GM23338 (cell line): ENCODE measurements around the gene C1orf21. TPM values are rescaled to one million over a fixed set of nuclear protein-coding genes. Genes with fewer than 3 reads are reported as not detected.

Experiments used
- ATAC-seq: fragments of 200-7000 bp; cut with Tn5 transposase; 3 replicates; pipeline ENCODE4 v1.9.1; 2020
- DNase-seq: peaks from one replicate; pipeline ENCODE4 v3.0.0-alpha.2; 2015; ENCODE audit warnings: low spot score
- H2AFZ ChIP-seq: fragments of 200-600 bp; sonication (generic); 2 replicates; pipeline ENCODE4 v1.8.0; 2016; ENCODE audit warnings: antibody characterized with exemption, mild to moderate bottlenecking, moderate library complexity
- H3F3A ChIP-seq: fragments of 200-600 bp; sonication (generic); replicated peaks from 2 replicates; pipeline ENCODE4 v1.8.0; 2017; ENCODE audit warnings: antibody characterized with exemption, mixed run types, low read depth
- H3K27ac ChIP-seq: fragments of 200-600 bp; sonication (generic); 2 replicates; pipeline ENCODE4 v1.6.1; 2016; ENCODE audit warnings: low read depth
- H3K27me3 ChIP-seq: fragments of 200-600 bp; sonication (generic); 2 replicates; pipeline ENCODE4 v1.8.0; 2016; ENCODE audit warnings: mild to moderate bottlenecking, mixed run types, moderate library complexity; ENCODE audit not compliant: insufficient read depth
- H3K36me3 ChIP-seq: fragments of 200-600 bp; sonication (generic); 2 replicates; pipeline ENCODE4 v1.8.0; 2016; ENCODE audit warnings: mild to moderate bottlenecking; ENCODE audit not compliant: insufficient read depth
- H3K4me1 ChIP-seq: fragments of 200-600 bp; sonication (generic); 2 replicates; pipeline ENCODE4 v1.8.0; 2016; ENCODE audit warnings: mild to moderate bottlenecking, moderate library complexity; ENCODE audit not compliant: insufficient read depth
- H3K4me2 ChIP-seq: fragments of 200-600 bp; sonication (generic); 2 replicates; pipeline ENCODE4 v1.7.1; 2017; ENCODE audit warnings: mixed run types
- H3K4me3 ChIP-seq: fragments of 200-600 bp; sonication (generic); 2 replicates; pipeline ENCODE4 v1.6.1; 2016; ENCODE audit warnings: mixed run types
- H3K79me2 ChIP-seq: fragments of 200-600 bp; sonication (generic); replicated peaks from 2 replicates; pipeline ENCODE4 v1.8.0; 2017; ENCODE audit warnings: mild to moderate bottlenecking; ENCODE audit not compliant: insufficient read depth
- H3K9me2 ChIP-seq: fragments of 200-600 bp; sonication (generic); 2 replicates; pipeline ENCODE4 v1.8.0; 2017; ENCODE audit not compliant: insufficient read depth
- H4K20me1 ChIP-seq: fragments of 200-600 bp; sonication (generic); replicated peaks from 2 replicates; pipeline ENCODE4 v1.8.0; 2017; ENCODE audit warnings: mild to moderate bottlenecking; ENCODE audit not compliant: insufficient read depth
- H3K27ac Mint-ChIP-seq: 2 replicates; pipeline ENCODE4 v1.8.0; 2020; ENCODE audit warnings: inconsistent platforms, mild to moderate bottlenecking, moderate library complexity, mixed read lengths
- H3K27me3 Mint-ChIP-seq: 3 replicates; pipeline ENCODE4 v1.8.0; 2022; ENCODE audit warnings: low read depth, mild to moderate bottlenecking, moderate library complexity, mixed read lengths, inconsistent platforms; ENCODE audit not compliant: insufficient read depth, poor library complexity
- H3K36me3 Mint-ChIP-seq: 3 replicates; pipeline ENCODE4 v1.8.0; 2021; ENCODE audit warnings: low read depth, mild to moderate bottlenecking, inconsistent platforms, moderate library complexity, mixed read lengths
- H3K4me1 Mint-ChIP-seq: 3 replicates; pipeline ENCODE4 v1.8.0; 2020; ENCODE audit warnings: mild to moderate bottlenecking, inconsistent platforms, mixed read lengths
- H3K4me3 Mint-ChIP-seq: 3 replicates; pipeline ENCODE4 v1.8.0; 2021; ENCODE audit warnings: moderate library complexity, mild to moderate bottlenecking, inconsistent platforms, mixed read lengths
- H3K9me3 Mint-ChIP-seq: 3 replicates; pipeline ENCODE4 v1.8.0; 2020; ENCODE audit warnings: moderate library complexity, mild to moderate bottlenecking, inconsistent platforms, mixed read lengths
- CREB1 ChIP-seq: fragments of 250-450 bp; sonication (Bioruptor Pico); IDR thresholded peaks from 2 replicates; pipeline ENCODE4 v1.5.0; 2020; ENCODE audit warnings: low read depth, mild to moderate bottlenecking, moderate library complexity
- CTCF ChIP-seq, 2 experiments: fragments of 200-600 bp in 1 of 2; sonication (generic) in 1 of 2; conservative IDR thresholded peaks; 2 replicates each; pipeline versions ENCODE4 v1.5.1 to v1.6.1; 2016 to 2017; ENCODE audit warnings: antibody characterized with exemption in 2 of 2, low read depth in 2 of 2, mild to moderate bottlenecking in 2 of 2, moderate library complexity in 1 of 2
- ETS1 ChIP-seq: IDR thresholded peaks from 2 replicates; pipeline ENCODE4 v1.6.1; 2016; ENCODE audit warnings: antibody characterized with exemption
- EZH2 ChIP-seq: fragments of 200-600 bp; sonication (generic); IDR thresholded peaks from one replicate; pipeline ENCODE4 v1.8.0; 2017; ENCODE audit warnings: antibody characterized with exemption, mild to moderate bottlenecking, low read depth; ENCODE audit not compliant: unreplicated experiment
- EZH2phosphoT487 ChIP-seq: fragments of 200-600 bp; sonication (generic); IDR thresholded peaks from one replicate; pipeline ENCODE4 v1.8.1; 2018; ENCODE audit warnings: antibody characterized with exemption; ENCODE audit not compliant: unreplicated experiment
- JUNB ChIP-seq: IDR thresholded peaks from one replicate; pipeline ENCODE4 v1.6.1; 2016; ENCODE audit warnings: antibody characterized with exemption; ENCODE audit not compliant: unreplicated experiment
- STAT1 ChIP-seq: IDR thresholded peaks from one replicate; pipeline ENCODE4 v1.6.1; 2016; ENCODE audit warnings: antibody characterized with exemption; ENCODE audit not compliant: unreplicated experiment
- ZNF114 ChIP-seq: fragments of 250-450 bp; sonication (Bioruptor Pico); IDR thresholded peaks from 2 replicates; pipeline ENCODE4 v1.5.0; 2020; ENCODE audit warnings: mild to moderate bottlenecking, moderate library complexity
- ZNF331 ChIP-seq: fragments of 250-450 bp; sonication (Bioruptor Pico); IDR thresholded peaks from 2 replicates; pipeline ENCODE4 v1.5.0; 2020; ENCODE audit warnings: low read depth, mild to moderate bottlenecking, moderate library complexity
- polyA plus RNA-seq: library from polyadenylated mRNA; unstranded; fragments of >200 nt; fragmentation: Nextera tagmentation; extraction: Ambion mirVana; gene quantifications from 2 replicates; pipeline ENCODE4 v1.2.1, GENCODE V29; 2016
- total RNA-seq: library from RNA; depleted of rRNA; stranded (reverse); fragments of >200 nt; shearing (Covaris generic); gene quantifications from 2 replicates; pipeline ENCODE4 v1.2.3, GENCODE V29; 2014
- TF ChIP-seq, protein P1 (sequence below): fragments of 250-450 bp; sonication (Bioruptor Pico); IDR thresholded peaks from 2 replicates; pipeline ENCODE4 v1.5.0; 2020; ENCODE audit warnings: mild to moderate bottlenecking, moderate library complexity
- TF ChIP-seq, protein P2 (sequence below): IDR thresholded peaks from one replicate; pipeline ENCODE4 v1.6.1; 2018; ENCODE audit warnings: antibody characterized with exemption; ENCODE audit not compliant: unreplicated experiment

C1orf21 gene
- total and polyA plus RNA-seq, 2 experiments from 2014 or later = 28.0 to 40.4 TPM

- TF ChIP-seq, protein P1, sequence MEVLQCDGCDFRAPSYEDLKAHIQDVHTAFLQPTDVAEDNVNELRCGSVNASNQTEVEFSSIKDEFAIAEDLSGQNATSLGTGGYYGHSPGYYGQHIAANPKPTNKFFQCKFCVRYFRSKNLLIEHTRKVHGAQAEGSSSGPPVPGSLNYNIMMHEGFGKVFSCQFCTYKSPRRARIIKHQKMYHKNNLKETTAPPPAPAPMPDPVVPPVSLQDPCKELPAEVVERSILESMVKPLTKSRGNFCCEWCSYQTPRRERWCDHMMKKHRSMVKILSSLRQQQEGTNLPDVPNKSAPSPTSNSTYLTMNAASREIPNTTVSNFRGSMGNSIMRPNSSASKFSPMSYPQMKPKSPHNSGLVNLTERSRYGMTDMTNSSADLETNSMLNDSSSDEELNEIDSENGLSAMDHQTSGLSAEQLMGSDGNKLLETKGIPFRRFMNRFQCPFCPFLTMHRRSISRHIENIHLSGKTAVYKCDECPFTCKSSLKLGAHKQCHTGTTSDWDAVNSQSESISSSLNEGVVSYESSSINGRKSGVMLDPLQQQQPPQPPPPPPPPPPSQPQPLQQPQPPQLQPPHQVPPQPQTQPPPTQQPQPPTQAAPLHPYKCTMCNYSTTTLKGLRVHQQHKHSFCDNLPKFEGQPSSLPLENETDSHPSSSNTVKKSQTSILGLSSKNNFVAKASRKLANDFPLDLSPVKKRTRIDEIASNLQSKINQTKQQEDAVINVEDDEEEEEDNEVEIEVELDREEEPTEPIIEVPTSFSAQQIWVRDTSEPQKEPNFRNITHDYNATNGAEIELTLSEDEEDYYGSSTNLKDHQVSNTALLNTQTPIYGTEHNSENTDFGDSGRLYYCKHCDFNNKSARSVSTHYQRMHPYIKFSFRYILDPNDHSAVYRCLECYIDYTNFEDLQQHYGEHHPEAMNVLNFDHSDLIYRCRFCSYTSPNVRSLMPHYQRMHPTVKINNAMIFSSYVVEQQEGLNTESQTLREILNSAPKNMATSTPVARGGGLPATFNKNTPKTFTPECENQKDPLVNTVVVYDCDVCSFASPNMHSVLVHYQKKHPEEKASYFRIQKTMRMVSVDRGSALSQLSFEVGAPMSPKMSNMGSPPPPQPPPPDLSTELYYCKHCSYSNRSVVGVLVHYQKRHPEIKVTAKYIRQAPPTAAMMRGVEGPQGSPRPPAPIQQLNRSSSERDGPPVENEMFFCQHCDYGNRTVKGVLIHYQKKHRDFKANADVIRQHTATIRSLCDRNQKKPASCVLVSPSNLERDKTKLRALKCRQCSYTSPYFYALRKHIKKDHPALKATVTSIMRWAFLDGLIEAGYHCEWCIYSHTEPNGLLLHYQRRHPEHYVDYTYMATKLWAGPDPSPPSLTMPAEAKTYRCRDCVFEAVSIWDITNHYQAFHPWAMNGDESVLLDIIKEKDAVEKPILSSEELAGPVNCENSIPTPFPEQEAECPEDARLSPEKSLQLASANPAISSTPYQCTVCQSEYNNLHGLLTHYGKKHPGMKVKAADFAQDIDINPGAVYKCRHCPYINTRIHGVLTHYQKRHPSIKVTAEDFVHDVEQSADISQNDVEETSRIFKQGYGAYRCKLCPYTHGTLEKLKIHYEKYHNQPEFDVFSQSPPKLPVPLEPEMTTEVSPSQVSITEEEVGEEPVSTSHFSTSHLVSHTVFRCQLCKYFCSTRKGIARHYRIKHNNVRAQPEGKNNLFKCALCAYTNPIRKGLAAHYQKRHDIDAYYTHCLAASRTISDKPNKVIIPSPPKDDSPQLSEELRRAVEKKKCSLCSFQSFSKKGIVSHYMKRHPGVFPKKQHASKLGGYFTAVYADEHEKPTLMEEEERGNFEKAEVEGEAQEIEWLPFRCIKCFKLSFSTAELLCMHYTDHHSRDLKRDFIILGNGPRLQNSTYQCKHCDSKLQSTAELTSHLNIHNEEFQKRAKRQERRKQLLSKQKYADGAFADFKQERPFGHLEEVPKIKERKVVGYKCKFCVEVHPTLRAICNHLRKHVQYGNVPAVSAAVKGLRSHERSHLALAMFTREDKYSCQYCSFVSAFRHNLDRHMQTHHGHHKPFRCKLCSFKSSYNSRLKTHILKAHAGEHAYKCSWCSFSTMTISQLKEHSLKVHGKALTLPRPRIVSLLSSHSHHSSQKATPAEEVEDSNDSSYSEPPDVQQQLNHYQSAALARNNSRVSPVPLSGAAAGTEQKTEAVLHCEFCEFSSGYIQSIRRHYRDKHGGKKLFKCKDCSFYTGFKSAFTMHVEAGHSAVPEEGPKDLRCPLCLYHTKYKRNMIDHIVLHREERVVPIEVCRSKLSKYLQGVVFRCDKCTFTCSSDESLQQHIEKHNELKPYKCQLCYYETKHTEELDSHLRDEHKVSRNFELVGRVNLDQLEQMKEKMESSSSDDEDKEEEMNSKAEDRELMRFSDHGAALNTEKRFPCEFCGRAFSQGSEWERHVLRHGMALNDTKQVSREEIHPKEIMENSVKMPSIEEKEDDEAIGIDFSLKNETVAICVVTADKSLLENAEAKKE = no peak
- TF ChIP-seq CREB1 (CRISPR knock-in tag) (no peak), ETS1 (no peak), ZNF331 (no peak)
Measured at GRCh38 chr1:184637664-184638240, 250.9 kb downstream of the C1orf21 start (continued).

DNA sequence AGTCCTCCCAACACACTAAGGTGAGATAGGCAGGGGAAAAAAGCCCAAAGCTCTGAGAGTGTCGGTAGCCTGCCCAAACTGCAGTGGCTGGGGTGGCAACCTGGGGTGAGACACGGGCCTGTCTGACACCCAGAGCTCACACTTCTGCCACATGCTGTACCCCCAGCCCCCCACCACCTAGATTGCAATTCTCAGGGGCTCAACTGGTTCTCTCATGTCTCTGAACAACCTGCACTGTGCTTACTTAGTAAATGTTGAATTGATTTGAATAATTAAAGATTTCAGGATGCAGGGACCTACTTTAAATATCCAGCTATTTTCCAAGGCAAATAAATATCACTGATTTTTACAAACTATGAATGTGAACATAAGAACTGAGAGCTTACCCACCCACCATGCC lies 252.4 kb downstream of the C1orf21 start:
- H3K27ac ChIP-seq = no peak overlapping the region
- H3K9me2 ChIP-seq = peaks cover 20% of the 10 kb centered on the region; the same call in 1 of the 2 replicates
- ATAC-seq = no peak
- H3K27me3 Mint-ChIP-seq = peaks cover 10% of the 10 kb centered on the region
- no peaks in the 10 kb centered on the region for H3F3A ChIP-seq
- DNase-seq = no peak
- no peak overlapping the region for H3K27ac Mint-ChIP-seq
- H2AFZ ChIP-seq = no peak overlapping the region
- no peaks in the 10 kb centered on the region for H3K79me2 ChIP-seq
- H3K36me3 ChIP-seq = no peaks in the 10 kb centered on the region
- no peaks in the 10 kb centered on the region for H3K27me3 ChIP-seq
- H3K36me3 Mint-ChIP-seq = no peaks in the 10 kb centered on the region
- no peaks in the 10 kb centered on the region for H4K20me1 ChIP-seq
- no peak overlapping the region for H3K4me3 Mint-ChIP-seq
- no peaks in the 10 kb centered on the region for H3K9me3 Mint-ChIP-seq
- H3K4me3 ChIP-seq = no peak overlapping the region
- H3K4me2 ChIP-seq = no peak overlapping the region
- H3K4me1 ChIP-seq = no peaks in the 10 kb centered on the region
- H3K4me1 Mint-ChIP-seq = no peaks in the 10 kb centered on the region
- no peak for TF ChIP-seq ZNF114
- no peak for TF ChIP-seq EZH2
- TF ChIP-seq CREB1 (CRISPR knock-in tag) = no peak
- no peak for TF ChIP-seq STAT1
- TF ChIP-seq CTCF (conservative IDR thresholded peaks at IDR 0.05; ENCODE audit: low read depth in 2 of 2) = no peak
- no peak for TF ChIP-seq EZH2phosphoT487
- no peak for TF ChIP-seq JUNB
- TF ChIP-seq, protein P2, sequence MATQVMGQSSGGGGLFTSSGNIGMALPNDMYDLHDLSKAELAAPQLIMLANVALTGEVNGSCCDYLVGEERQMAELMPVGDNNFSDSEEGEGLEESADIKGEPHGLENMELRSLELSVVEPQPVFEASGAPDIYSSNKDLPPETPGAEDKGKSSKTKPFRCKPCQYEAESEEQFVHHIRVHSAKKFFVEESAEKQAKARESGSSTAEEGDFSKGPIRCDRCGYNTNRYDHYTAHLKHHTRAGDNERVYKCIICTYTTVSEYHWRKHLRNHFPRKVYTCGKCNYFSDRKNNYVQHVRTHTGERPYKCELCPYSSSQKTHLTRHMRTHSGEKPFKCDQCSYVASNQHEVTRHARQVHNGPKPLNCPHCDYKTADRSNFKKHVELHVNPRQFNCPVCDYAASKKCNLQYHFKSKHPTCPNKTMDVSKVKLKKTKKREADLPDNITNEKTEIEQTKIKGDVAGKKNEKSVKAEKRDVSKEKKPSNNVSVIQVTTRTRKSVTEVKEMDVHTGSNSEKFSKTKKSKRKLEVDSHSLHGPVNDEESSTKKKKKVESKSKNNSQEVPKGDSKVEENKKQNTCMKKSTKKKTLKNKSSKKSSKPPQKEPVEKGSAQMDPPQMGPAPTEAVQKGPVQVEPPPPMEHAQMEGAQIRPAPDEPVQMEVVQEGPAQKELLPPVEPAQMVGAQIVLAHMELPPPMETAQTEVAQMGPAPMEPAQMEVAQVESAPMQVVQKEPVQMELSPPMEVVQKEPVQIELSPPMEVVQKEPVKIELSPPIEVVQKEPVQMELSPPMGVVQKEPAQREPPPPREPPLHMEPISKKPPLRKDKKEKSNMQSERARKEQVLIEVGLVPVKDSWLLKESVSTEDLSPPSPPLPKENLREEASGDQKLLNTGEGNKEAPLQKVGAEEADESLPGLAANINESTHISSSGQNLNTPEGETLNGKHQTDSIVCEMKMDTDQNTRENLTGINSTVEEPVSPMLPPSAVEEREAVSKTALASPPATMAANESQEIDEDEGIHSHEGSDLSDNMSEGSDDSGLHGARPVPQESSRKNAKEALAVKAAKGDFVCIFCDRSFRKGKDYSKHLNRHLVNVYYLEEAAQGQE = no peak
- TF ChIP-seq ZNF331 = no peak
